ENCODE measurements around the gene MYO3B. TPM values are rescaled to one million over a fixed set of nuclear protein-coding genes. Genes with fewer than 3 reads are reported as not detected.

MYO3B gene
- total RNA-seq, 1 donor from 2014 or later = 0.17 TPM

GRCh38 chr2:170301626-170302025, 123.7 kb downstream of the MYO3B start:
- no peak overlapping the region for H3K27ac ChIP-seq
- no peak overlapping the region for H3K4me3 ChIP-seq
- H3K27me3 ChIP-seq = no peaks in the 10 kb centered on the region
- TF ChIP-seq CTCF (IDR thresholded peaks at IDR 0.05) = no peak
- intact Hi-C loops (cut with DNase I) = no loop called here
- DNase-seq (no peak), ATAC-seq (no peak)
- H3K9me3 ChIP-seq = no peaks in the 10 kb centered on the region
- no peaks in the 10 kb centered on the region for H3K4me1 ChIP-seq
- no peaks in the 10 kb centered on the region for H3K36me3 ChIP-seq

GRCh38 chr2:170305711-170306110, 127.8 kb downstream of the MYO3B start:
- Histone ChIP-seq H3K36me3 (no peaks in the 10 kb centered on the region), H3K4me3 (no peak overlapping the region), H3K9me3 (no peaks in the 10 kb centered on the region), H3K27ac (no peak overlapping the region), H3K4me1 (no peaks in the 10 kb centered on the region), H3K27me3 (no peaks in the 10 kb centered on the region)
- DNase-seq = no peak
- no peak for TF ChIP-seq CTCF (IDR thresholded peaks at IDR 0.05)
- ATAC-seq = no peak
- intact Hi-C loops (cut with DNase I) = no loop called here

GRCh38 chr2:170306293-170306873, 128.4 kb downstream of the MYO3B start:
- Histone ChIP-seq H3K4me3 (no peak overlapping the region), H3K36me3 (no peaks in the 10 kb centered on the region), H3K4me1 (no peaks in the 10 kb centered on the region), H3K27ac (no peak overlapping the region), H3K27me3 (no peaks in the 10 kb centered on the region), H3K9me3 (no peaks in the 10 kb centered on the region)
- intact Hi-C loops (cut with DNase I) = no loop called here
- no peak for TF ChIP-seq CTCF (IDR thresholded peaks at IDR 0.05)
- no peak for ATAC-seq
- no peak for DNase-seq

GRCh38 chr2:170307052-170307451, 129.1 kb downstream of the MYO3B start:
- intact Hi-C loops (cut with DNase I) = no loop called here
- Histone ChIP-seq H3K9me3 (no peaks in the 10 kb centered on the region), H3K4me1 (no peaks in the 10 kb centered on the region), H3K27ac (no peak overlapping the region), H3K27me3 (no peaks in the 10 kb centered on the region), H3K4me3 (no peak overlapping the region), H3K36me3 (no peaks in the 10 kb centered on the region)
- ATAC-seq (no peak), DNase-seq (no peak)
- no peak for TF ChIP-seq CTCF (IDR thresholded peaks at IDR 0.05)

- intact Hi-C loops (cut with DNase I) = no loop called here
- H3K27me3 ChIP-seq = no peaks in the 10 kb centered on the region
- no peaks in the 10 kb centered on the region for H3K9me3 ChIP-seq
- no peak for TF ChIP-seq CTCF (IDR thresholded peaks at IDR 0.05)
- no peak overlapping the region for H3K27ac ChIP-seq
- H3K36me3 ChIP-seq = no peaks in the 10 kb centered on the region
- H3K4me3 ChIP-seq = no peak overlapping the region
- ATAC-seq (no peak), DNase-seq (no peak)
- no peaks in the 10 kb centered on the region for H3K4me1 ChIP-seq
These were observed 129.8 kb downstream of the MYO3B start for GRCh38 chr2:170307555-170308351.

Measured in upper lobe of right lung (tissue), 1 donor.